ENCODE data around the gene ZCCHC4.

ZCCHC4 gene

GRCh38 chr4:25378437-25378743 lies 65.8 kb downstream of the ZCCHC4 start:
- DNase-seq, result no peak

DNA sequence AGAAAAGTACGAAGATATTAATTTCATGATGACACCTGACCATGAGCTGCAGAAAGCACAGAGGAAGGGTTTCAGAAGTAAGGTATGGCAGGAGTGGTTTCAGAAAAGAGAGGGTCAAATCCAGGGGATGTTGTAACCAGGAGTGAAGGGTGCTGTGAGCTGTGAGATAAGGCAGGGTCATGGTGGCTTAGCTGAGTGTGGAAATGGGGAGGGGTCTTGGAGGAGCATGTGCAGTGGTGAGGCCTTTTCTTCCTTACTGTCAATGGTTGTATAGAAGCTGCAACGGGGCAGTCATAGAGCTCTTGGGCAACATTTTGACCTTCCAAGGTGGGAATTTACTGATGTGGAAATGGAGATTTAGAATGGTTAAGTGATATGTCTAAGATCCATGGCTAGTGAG lies 67.0 kb downstream of the ZCCHC4 start:
- no peak for DNase-seq

- no peak for DNase-seq
These were observed 71.1 kb downstream of the ZCCHC4 start for GRCh38 chr4:25383647-25384046.

DNA sequence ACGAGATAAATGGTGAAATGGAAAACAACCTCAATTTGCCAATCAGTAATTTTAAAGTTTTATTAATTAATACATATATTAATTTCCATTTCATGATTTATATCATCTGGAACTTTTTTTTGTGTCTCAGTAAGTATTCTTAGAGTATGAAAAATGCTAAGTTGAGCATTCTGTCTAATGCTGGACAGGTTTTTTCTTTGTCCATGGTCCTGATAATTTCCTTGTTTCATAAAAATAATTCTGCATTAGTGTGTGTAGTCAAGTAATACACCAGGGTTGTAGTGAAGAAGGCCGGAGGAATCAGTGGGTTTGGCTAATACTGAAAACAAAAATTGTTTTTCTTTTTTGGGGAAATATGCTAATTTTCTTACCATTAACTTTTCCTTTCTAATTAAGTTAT lies 74.4 kb downstream of the ZCCHC4 start:
- DNase-seq, result no peak

GRCh38 chr4:25397305-25397704 lies 84.7 kb downstream of the ZCCHC4 start:
- no peak for DNase-seq

- no peak for DNase-seq
These were observed 86.9 kb downstream of the ZCCHC4 start for GRCh38 chr4:25399510-25399909.

DNA sequence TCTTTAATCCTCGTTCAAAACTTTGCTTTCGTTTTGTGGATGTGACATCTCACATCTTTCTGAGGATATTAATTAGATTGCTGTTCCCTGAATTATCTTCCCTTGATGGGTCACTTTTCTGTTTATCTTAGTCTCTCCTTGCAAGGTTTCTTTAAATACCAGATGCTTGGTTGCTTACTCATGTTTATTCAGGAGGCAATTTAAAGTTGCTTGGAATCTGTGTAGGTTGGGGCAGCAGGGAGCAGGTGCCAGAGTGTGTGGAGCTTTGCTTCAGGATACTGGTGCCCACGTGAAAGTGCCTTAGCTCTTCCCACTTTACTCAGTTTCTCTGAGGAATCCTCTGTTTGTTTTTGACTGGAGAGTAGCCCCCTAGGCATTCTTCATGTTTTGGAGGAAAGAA lies 88.5 kb downstream of the ZCCHC4 start:
- no peak for DNase-seq

- DNase-seq, result no peak
These were observed 89.9 kb downstream of the ZCCHC4 start for GRCh38 chr4:25402521-25402920.

GRCh38 chr4:25403699-25404098 lies 91.1 kb downstream of the ZCCHC4 start:
- no peak for DNase-seq

- DNase-seq, result no peak
These were observed 92.9 kb downstream of the ZCCHC4 start for GRCh38 chr4:25405453-25405852.

DNA sequence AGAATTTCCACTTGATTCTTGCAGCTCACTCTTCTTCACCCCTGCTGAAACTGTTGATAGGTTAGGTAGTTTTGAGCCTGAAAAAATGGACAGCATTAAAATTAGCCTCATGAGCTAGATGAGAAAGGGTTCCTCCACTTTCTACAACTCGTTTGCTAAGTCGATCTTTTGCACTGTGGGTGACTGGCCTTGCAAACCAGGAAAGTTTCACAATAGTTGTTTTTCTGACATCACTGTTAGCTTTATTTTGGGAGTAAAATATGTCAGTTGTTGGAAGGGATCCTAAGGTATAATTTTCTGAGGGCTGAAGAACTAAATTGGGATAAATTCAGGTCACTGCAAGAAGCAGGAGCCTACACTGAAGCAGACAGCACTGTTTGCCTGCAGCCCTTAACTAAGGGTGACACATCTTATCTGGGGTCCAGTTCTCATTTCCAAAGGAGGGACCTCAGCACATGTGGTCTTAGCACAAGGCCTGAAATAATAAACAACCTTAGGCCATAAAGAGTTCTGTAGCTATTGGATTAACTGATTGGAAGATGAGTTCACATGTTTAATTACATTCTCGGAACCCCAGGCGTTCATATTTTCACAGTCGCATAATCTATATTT lies 93.6 kb downstream of the ZCCHC4 start:
- no peak for DNase-seq

DNA sequence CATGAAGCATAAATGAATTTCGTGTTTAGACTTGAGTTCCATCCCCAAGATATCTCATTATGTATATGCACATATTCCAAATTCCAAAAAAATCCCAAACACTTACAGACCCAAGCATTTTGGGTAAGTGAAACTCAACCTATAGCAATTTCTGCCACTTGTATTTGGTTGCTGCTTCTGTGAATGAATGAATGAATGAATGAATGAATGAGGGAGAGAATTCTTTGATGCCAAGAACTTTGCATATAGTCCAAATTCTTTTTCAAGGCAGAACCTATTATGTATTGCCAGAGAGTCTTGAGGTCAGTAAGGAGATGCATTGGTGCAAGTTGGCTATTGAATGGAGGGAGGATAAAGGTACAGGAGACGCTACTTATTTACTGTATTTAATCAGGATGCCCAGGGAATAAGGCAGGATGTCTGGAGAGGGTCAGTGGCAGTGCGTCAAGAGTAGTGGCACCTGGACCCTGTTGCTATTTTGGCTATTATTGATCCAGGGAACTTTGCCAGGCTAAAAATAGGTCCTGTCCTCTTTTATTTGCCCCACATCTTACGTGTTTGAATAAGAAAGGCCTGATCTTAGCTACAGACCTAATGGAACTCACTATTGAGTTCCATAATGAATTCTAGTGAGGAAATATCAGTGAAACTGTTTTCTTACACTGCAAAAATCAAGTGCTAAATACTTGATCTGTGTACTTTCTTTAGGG lies 98.4 kb downstream of the ZCCHC4 start:
- no peak for DNase-seq

DNA sequence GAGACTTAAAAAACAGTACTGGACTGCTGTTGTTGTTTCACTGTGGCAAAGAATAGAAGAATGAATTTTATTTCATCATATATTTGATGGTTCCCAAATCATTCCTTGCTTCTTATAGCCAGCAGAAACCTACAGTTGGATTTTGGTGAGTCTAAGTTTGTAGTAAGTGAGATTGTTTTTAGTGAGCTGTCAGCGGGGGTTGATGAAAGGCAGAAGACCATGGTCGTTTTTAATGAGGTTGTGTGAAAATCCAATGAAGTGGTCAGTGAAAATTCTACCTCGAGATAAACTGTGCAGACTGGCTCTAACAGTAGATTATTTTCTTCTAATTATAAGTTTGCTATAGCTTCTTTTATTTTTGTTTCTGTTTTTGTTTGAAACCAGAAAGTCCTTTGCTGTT lies 100.7 kb downstream of the ZCCHC4 start:
- DNase-seq, result no peak

DNA sequence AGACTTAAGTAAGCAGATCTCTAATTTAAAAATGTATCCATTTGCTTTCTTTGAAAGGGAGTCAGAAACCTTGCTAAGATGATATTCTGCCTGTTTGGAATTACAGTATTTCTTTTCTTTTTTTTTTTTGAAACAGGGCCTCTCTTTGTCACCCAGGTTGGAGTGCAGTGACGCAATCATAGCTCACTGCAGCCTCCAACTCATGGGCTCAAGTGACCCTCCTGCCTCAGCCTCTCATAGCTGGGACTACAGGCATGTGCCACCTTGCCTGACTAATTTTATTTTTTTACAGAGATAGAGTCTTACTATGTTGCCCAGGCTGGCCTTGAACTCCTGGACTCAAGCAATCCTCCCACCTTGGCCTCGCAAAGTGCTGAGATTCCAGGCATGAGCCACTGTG lies 104.4 kb downstream of the ZCCHC4 start:
- no peak for DNase-seq

Measured in stimulated activated CD4-positive, alpha-beta T cell treated with anti-CD3 and anti-CD28 coated beads, Interleukin-2, amount 100 ng/mL, for 48 hours (primary cell).